GM23338 (cell line): ENCODE results near the gene MON1B. TPM values are rescaled to one million over a fixed set of nuclear protein-coding genes. Genes with fewer than 3 reads are reported as not detected.

Source experiments
- ATAC-seq: fragments of 200-7000 bp; cut with Tn5 transposase; 3 replicates; pipeline ENCODE4 v1.9.1; 2020
- DNase-seq: peaks from one replicate; pipeline ENCODE4 v3.0.0-alpha.2; 2015; ENCODE audit warnings: low spot score
- H2AFZ ChIP-seq: fragments of 200-600 bp; sonication (generic); 2 replicates; pipeline ENCODE4 v1.8.0; 2016; ENCODE audit warnings: antibody characterized with exemption, mild to moderate bottlenecking, moderate library complexity
- H3F3A ChIP-seq: fragments of 200-600 bp; sonication (generic); replicated peaks from 2 replicates; pipeline ENCODE4 v1.8.0; 2017; ENCODE audit warnings: antibody characterized with exemption, mixed run types, low read depth
- H3K27ac ChIP-seq: fragments of 200-600 bp; sonication (generic); 2 replicates; pipeline ENCODE4 v1.6.1; 2016; ENCODE audit warnings: low read depth
- H3K27me3 ChIP-seq: fragments of 200-600 bp; sonication (generic); 2 replicates; pipeline ENCODE4 v1.8.0; 2016; ENCODE audit warnings: mild to moderate bottlenecking, mixed run types, moderate library complexity; ENCODE audit not compliant: insufficient read depth
- H3K36me3 ChIP-seq: fragments of 200-600 bp; sonication (generic); 2 replicates; pipeline ENCODE4 v1.8.0; 2016; ENCODE audit warnings: mild to moderate bottlenecking; ENCODE audit not compliant: insufficient read depth
- H3K4me1 ChIP-seq: fragments of 200-600 bp; sonication (generic); 2 replicates; pipeline ENCODE4 v1.8.0; 2016; ENCODE audit warnings: mild to moderate bottlenecking, moderate library complexity; ENCODE audit not compliant: insufficient read depth
- H3K4me2 ChIP-seq: fragments of 200-600 bp; sonication (generic); 2 replicates; pipeline ENCODE4 v1.7.1; 2017; ENCODE audit warnings: mixed run types
- H3K4me3 ChIP-seq: fragments of 200-600 bp; sonication (generic); 2 replicates; pipeline ENCODE4 v1.6.1; 2016; ENCODE audit warnings: mixed run types
- H3K79me2 ChIP-seq: fragments of 200-600 bp; sonication (generic); replicated peaks from 2 replicates; pipeline ENCODE4 v1.8.0; 2017; ENCODE audit warnings: mild to moderate bottlenecking; ENCODE audit not compliant: insufficient read depth
- H3K9me2 ChIP-seq: fragments of 200-600 bp; sonication (generic); 2 replicates; pipeline ENCODE4 v1.8.0; 2017; ENCODE audit not compliant: insufficient read depth
- H4K20me1 ChIP-seq: fragments of 200-600 bp; sonication (generic); replicated peaks from 2 replicates; pipeline ENCODE4 v1.8.0; 2017; ENCODE audit warnings: mild to moderate bottlenecking; ENCODE audit not compliant: insufficient read depth
- H3K27ac Mint-ChIP-seq: 2 replicates; pipeline ENCODE4 v1.8.0; 2020; ENCODE audit warnings: inconsistent platforms, mild to moderate bottlenecking, moderate library complexity, mixed read lengths
- H3K27me3 Mint-ChIP-seq: 3 replicates; pipeline ENCODE4 v1.8.0; 2022; ENCODE audit warnings: low read depth, mild to moderate bottlenecking, moderate library complexity, mixed read lengths, inconsistent platforms; ENCODE audit not compliant: insufficient read depth, poor library complexity
- H3K36me3 Mint-ChIP-seq: 3 replicates; pipeline ENCODE4 v1.8.0; 2021; ENCODE audit warnings: low read depth, mild to moderate bottlenecking, inconsistent platforms, moderate library complexity, mixed read lengths
- H3K4me1 Mint-ChIP-seq: 3 replicates; pipeline ENCODE4 v1.8.0; 2020; ENCODE audit warnings: mild to moderate bottlenecking, inconsistent platforms, mixed read lengths
- H3K4me3 Mint-ChIP-seq: 3 replicates; pipeline ENCODE4 v1.8.0; 2021; ENCODE audit warnings: moderate library complexity, mild to moderate bottlenecking, inconsistent platforms, mixed read lengths
- H3K9me3 Mint-ChIP-seq: 3 replicates; pipeline ENCODE4 v1.8.0; 2020; ENCODE audit warnings: moderate library complexity, mild to moderate bottlenecking, inconsistent platforms, mixed read lengths
- CREB1 ChIP-seq: fragments of 250-450 bp; sonication (Bioruptor Pico); IDR thresholded peaks from 2 replicates; pipeline ENCODE4 v1.5.0; 2020; ENCODE audit warnings: low read depth, mild to moderate bottlenecking, moderate library complexity
- CTCF ChIP-seq, 2 experiments: fragments of 200-600 bp in 1 of 2; sonication (generic) in 1 of 2; conservative IDR thresholded peaks; 2 replicates each; pipeline versions ENCODE4 v1.5.1 to v1.6.1; 2016 to 2017; ENCODE audit warnings: antibody characterized with exemption in 2 of 2, low read depth in 2 of 2, mild to moderate bottlenecking in 2 of 2, moderate library complexity in 1 of 2
- ETS1 ChIP-seq: IDR thresholded peaks from 2 replicates; pipeline ENCODE4 v1.6.1; 2016; ENCODE audit warnings: antibody characterized with exemption
- EZH2 ChIP-seq: fragments of 200-600 bp; sonication (generic); IDR thresholded peaks from one replicate; pipeline ENCODE4 v1.8.0; 2017; ENCODE audit warnings: antibody characterized with exemption, mild to moderate bottlenecking, low read depth; ENCODE audit not compliant: unreplicated experiment
- EZH2phosphoT487 ChIP-seq: fragments of 200-600 bp; sonication (generic); IDR thresholded peaks from one replicate; pipeline ENCODE4 v1.8.1; 2018; ENCODE audit warnings: antibody characterized with exemption; ENCODE audit not compliant: unreplicated experiment
- JUNB ChIP-seq: IDR thresholded peaks from one replicate; pipeline ENCODE4 v1.6.1; 2016; ENCODE audit warnings: antibody characterized with exemption; ENCODE audit not compliant: unreplicated experiment
- NANOG ChIP-seq: IDR thresholded peaks from 2 replicates; pipeline ENCODE4 v1.6.1; 2016; ENCODE audit warnings: antibody characterized with exemption, borderline replicate concordance
- POLR2AphosphoS5 ChIP-seq: IDR thresholded peaks from 2 replicates; pipeline ENCODE4 v1.6.1; 2016; ENCODE audit warnings: antibody characterized with exemption, low read depth
- STAT1 ChIP-seq: IDR thresholded peaks from one replicate; pipeline ENCODE4 v1.6.1; 2016; ENCODE audit warnings: antibody characterized with exemption; ENCODE audit not compliant: unreplicated experiment
- ZNF114 ChIP-seq: fragments of 250-450 bp; sonication (Bioruptor Pico); IDR thresholded peaks from 2 replicates; pipeline ENCODE4 v1.5.0; 2020; ENCODE audit warnings: mild to moderate bottlenecking, moderate library complexity
- ZNF331 ChIP-seq: fragments of 250-450 bp; sonication (Bioruptor Pico); IDR thresholded peaks from 2 replicates; pipeline ENCODE4 v1.5.0; 2020; ENCODE audit warnings: low read depth, mild to moderate bottlenecking, moderate library complexity
- ZNF462 ChIP-seq: fragments of 250-450 bp; sonication (Bioruptor Pico); IDR thresholded peaks from 2 replicates; pipeline ENCODE4 v1.5.0; 2020; ENCODE audit warnings: mild to moderate bottlenecking, moderate library complexity
- polyA plus RNA-seq: library from polyadenylated mRNA; unstranded; fragments of >200 nt; fragmentation: Nextera tagmentation; extraction: Ambion mirVana; gene quantifications from 2 replicates; pipeline ENCODE4 v1.2.1, GENCODE V29; 2016
- total RNA-seq: library from RNA; depleted of rRNA; stranded (reverse); fragments of >200 nt; shearing (Covaris generic); gene quantifications from 2 replicates; pipeline ENCODE4 v1.2.3, GENCODE V29; 2014
- TF ChIP-seq, protein P1 (sequence below): IDR thresholded peaks from one replicate; pipeline ENCODE4 v1.6.1; 2018; ENCODE audit warnings: antibody characterized with exemption; ENCODE audit not compliant: unreplicated experiment

Gene MON1B
- total and polyA plus RNA-seq, 2 experiments from 2014 or later: 9.7 to 30.2 TPM

DNA sequence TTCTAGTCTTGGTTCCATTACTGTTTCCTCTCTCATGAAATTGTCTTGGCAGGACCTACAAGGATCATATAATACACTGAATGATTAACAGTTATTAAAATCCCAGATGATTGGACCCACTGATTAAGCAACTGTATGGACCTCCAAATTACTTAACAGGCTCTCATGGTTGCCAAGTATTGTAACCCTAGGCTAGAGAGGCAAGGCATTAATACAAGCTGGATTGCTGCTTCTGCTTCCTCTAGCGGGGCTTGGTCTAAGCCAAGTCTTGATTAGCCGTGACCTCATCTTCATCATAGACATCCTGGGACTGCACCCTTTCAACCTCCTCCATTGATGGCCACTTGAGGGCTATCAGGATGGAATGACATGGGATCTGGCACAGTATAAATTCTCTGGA, 55.2 kb downstream of the MON1B start:
- Mint-ChIP-seq H3K27me3 (peaks cover 4% of the 10 kb centered on the region), H3K27ac (no peak overlapping the region)
- H3K36me3 ChIP-seq: no peaks in the 10 kb centered on the region

More for the DNA sequence above, 55.2 kb downstream of the MON1B start:
- H3K27ac ChIP-seq: no peak overlapping the region
- H3K79me2 ChIP-seq: no peaks in the 10 kb centered on the region
- Mint-ChIP-seq H3K36me3 (no peaks in the 10 kb centered on the region), H3K9me3 (no peaks in the 10 kb centered on the region), H3K4me3 (no peak overlapping the region), H3K4me1 (no peaks in the 10 kb centered on the region)
- H2AFZ ChIP-seq: no peak overlapping the region
- no peaks in the 10 kb centered on the region for H3K27me3 ChIP-seq
- H3F3A ChIP-seq: no peaks in the 10 kb centered on the region
- H3K4me1 ChIP-seq: no peaks in the 10 kb centered on the region
- DNase-seq (no peak), ATAC-seq (no peak)
- TF ChIP-seq STAT1 (no peak), NANOG (no peak), EZH2phosphoT487 (no peak), ZNF114 (CRISPR knock-in tag) (no peak), CTCF (conservative IDR thresholded peaks at IDR 0.05; ENCODE audit: low read depth in 2 of 2) (no peak), ZNF462 (CRISPR knock-in tag) (no peak), ETS1 (no peak), ZNF331 (CRISPR knock-in tag) (no peak), EZH2 (no peak), POLR2AphosphoS5 (no peak), CREB1 (CRISPR knock-in tag) (no peak), JUNB (no peak)
- TF ChIP-seq, protein P1, sequence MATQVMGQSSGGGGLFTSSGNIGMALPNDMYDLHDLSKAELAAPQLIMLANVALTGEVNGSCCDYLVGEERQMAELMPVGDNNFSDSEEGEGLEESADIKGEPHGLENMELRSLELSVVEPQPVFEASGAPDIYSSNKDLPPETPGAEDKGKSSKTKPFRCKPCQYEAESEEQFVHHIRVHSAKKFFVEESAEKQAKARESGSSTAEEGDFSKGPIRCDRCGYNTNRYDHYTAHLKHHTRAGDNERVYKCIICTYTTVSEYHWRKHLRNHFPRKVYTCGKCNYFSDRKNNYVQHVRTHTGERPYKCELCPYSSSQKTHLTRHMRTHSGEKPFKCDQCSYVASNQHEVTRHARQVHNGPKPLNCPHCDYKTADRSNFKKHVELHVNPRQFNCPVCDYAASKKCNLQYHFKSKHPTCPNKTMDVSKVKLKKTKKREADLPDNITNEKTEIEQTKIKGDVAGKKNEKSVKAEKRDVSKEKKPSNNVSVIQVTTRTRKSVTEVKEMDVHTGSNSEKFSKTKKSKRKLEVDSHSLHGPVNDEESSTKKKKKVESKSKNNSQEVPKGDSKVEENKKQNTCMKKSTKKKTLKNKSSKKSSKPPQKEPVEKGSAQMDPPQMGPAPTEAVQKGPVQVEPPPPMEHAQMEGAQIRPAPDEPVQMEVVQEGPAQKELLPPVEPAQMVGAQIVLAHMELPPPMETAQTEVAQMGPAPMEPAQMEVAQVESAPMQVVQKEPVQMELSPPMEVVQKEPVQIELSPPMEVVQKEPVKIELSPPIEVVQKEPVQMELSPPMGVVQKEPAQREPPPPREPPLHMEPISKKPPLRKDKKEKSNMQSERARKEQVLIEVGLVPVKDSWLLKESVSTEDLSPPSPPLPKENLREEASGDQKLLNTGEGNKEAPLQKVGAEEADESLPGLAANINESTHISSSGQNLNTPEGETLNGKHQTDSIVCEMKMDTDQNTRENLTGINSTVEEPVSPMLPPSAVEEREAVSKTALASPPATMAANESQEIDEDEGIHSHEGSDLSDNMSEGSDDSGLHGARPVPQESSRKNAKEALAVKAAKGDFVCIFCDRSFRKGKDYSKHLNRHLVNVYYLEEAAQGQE: no peak
- no peaks in the 10 kb centered on the region; the same call in 1 of the 2 replicates for H3K9me2 ChIP-seq
- no peak overlapping the region for H3K4me2 ChIP-seq
- H3K4me3 ChIP-seq: no peak overlapping the region
- no peaks in the 10 kb centered on the region for H4K20me1 ChIP-seq
